WTC11 (cell line): ENCODE data around the gene GOLGA3. TPM values are rescaled to one million over a fixed set of nuclear protein-coding genes. Genes with fewer than 3 reads are reported as not detected.

Experiments
- ATAC-seq: fragments of 200-7000 bp; cut with Tn5 transposase; 2 replicates; pipeline ENCODE4 v1.10.0; 2021; ENCODE audit warnings: mild to moderate bottlenecking, moderate library complexity
- CTCF ChIA-PET: fragments of 300-600 bp; sonication (Branson Sonifier 250); formaldehyde crosslinking; loops from one replicate; lab custom pipeline; 2021; ENCODE audit warnings: antibody characterized with exemption; lab: Charles Lee
- POLR2A ChIA-PET: fragments of 350-600 bp; sonication (Branson Sonifier 250); formaldehyde crosslinking; loops from one replicate; lab custom pipeline; 2021; ENCODE audit warnings: antibody characterized with exemption; lab: Charles Lee
- DNase-seq: peaks from one replicate; pipeline ENCODE4 v3.0.0; 2021; ENCODE audit warnings: low spot score
- H3K27ac Mint-ChIP-seq: 2 replicates; pipeline ENCODE4 v1.8.0; 2021; ENCODE audit warnings: mixed read lengths
- H3K27me3 Mint-ChIP-seq: 2 replicates; pipeline ENCODE4 v1.8.0; 2021; ENCODE audit warnings: low read depth, mild to moderate bottlenecking, moderate library complexity, mixed read lengths
- H3K36me3 Mint-ChIP-seq: 2 replicates; pipeline ENCODE4 v1.8.0; 2021; ENCODE audit warnings: mixed read lengths
- H3K4me1 Mint-ChIP-seq: 2 replicates; pipeline ENCODE4 v1.8.0; 2022; ENCODE audit warnings: mixed read lengths
- H3K4me3 Mint-ChIP-seq: 2 replicates; pipeline ENCODE4 v1.8.0; 2021; ENCODE audit warnings: mild to moderate bottlenecking, moderate library complexity, mixed read lengths
- H3K9me3 Mint-ChIP-seq: 2 replicates; pipeline ENCODE4 v1.8.0; 2021; ENCODE audit warnings: mixed read lengths
- ATF1 ChIP-seq: sonication (generic); formaldehyde crosslinking; IDR thresholded peaks from 2 replicates; pipeline ENCODE4 v1.8.1; 2023; ENCODE audit warnings: mild to moderate bottlenecking, moderate library complexity, missing genetic modification reagents
- ATF3 ChIP-seq: sonication (generic); formaldehyde crosslinking; conservative IDR thresholded peaks from 2 replicates; pipeline ENCODE4 v1.8.1; 2022; ENCODE audit warnings: mild to moderate bottlenecking, missing genetic modification reagents
- CTCF ChIP-seq: fragments of 200-600 bp; IDR thresholded peaks from 2 replicates; pipeline ENCODE4 v1.8.0; 2022; ENCODE audit warnings: antibody characterized with exemption
- E2F4 ChIP-seq: sonication (generic); formaldehyde crosslinking; IDR thresholded peaks from 2 replicates; pipeline ENCODE4 v1.8.1; 2022; ENCODE audit warnings: low read depth, mild to moderate bottlenecking, moderate library complexity, missing genetic modification reagents, borderline replicate concordance
- GRHL2 ChIP-seq: fragments of 250-450 bp; sonication (Bioruptor Pico); IDR thresholded peaks from 2 replicates; pipeline ENCODE4 v1.8.0; 2022; ENCODE audit warnings: mild to moderate bottlenecking, moderate library complexity; ENCODE audit not compliant: insufficient replicate concordance, severe bottlenecking
- SMAD4 ChIP-seq: sonication (generic); formaldehyde crosslinking; IDR thresholded peaks from 2 replicates; pipeline ENCODE4 v1.8.0; 2022; ENCODE audit warnings: mild to moderate bottlenecking, missing genetic modification reagents
- SP1 ChIP-seq: sonication (generic); formaldehyde crosslinking; conservative IDR thresholded peaks from 2 replicates; pipeline ENCODE4 v1.8.1; 2022; ENCODE audit warnings: missing genetic modification reagents
- TCF7 ChIP-seq: sonication (generic); formaldehyde crosslinking; IDR thresholded peaks from 2 replicates; pipeline ENCODE4 v1.8.0; 2022; ENCODE audit warnings: mild to moderate bottlenecking, low read depth, missing genetic modification reagents, moderate library complexity
- ZBTB43 ChIP-seq: sonication (generic); formaldehyde crosslinking; IDR thresholded peaks from 2 replicates; pipeline ENCODE4 v1.8.1; 2023; ENCODE audit warnings: mild to moderate bottlenecking, missing genetic modification reagents
- ZNF317 ChIP-seq: sonication (generic); formaldehyde crosslinking; IDR thresholded peaks from 2 replicates; pipeline ENCODE4 v1.8.1; 2023; ENCODE audit warnings: low read depth, mild to moderate bottlenecking, moderate library complexity, missing genetic modification reagents, borderline replicate concordance
- ZNF423 ChIP-seq: fragments of 250-450 bp; sonication (Bioruptor Pico); IDR thresholded peaks from 2 replicates; pipeline ENCODE4 v2.1.2; 2022; ENCODE audit warnings: mild to moderate bottlenecking, moderate library complexity
- total RNA-seq: library from RNA; stranded (reverse); gene quantifications from 3 replicates; pipeline ENCODE4 v1.2.3, GENCODE V29; 2021
- TF ChIP-seq, protein P1 (sequence below): sonication (generic); formaldehyde crosslinking; IDR thresholded peaks from 2 replicates; pipeline ENCODE4 v1.8.1; 2023; ENCODE audit warnings: mild to moderate bottlenecking, moderate library complexity, missing genetic modification reagents
- TF ChIP-seq, protein P2 (sequence below): sonication (generic); formaldehyde crosslinking; IDR thresholded peaks from 2 replicates; pipeline ENCODE4 v1.8.1; 2022; ENCODE audit warnings: mild to moderate bottlenecking, missing genetic modification reagents, moderate library complexity, borderline replicate concordance
- TF ChIP-seq, protein P3 (sequence below): sonication (generic); formaldehyde crosslinking; IDR thresholded peaks from 2 replicates; pipeline ENCODE4 v1.8.1; 2023; ENCODE audit warnings: mild to moderate bottlenecking, missing genetic modification reagents, borderline replicate concordance
- TF ChIP-seq, protein P4 (sequence below): sonication (generic); formaldehyde crosslinking; IDR thresholded peaks from 2 replicates; pipeline ENCODE4 v1.8.0; 2022; ENCODE audit warnings: mild to moderate bottlenecking, missing genetic modification reagents

GOLGA3 gene
- total RNA-seq, 1 experiment from 2014 or later: 47.8 TPM

GRCh38 chr12:132851465-132851864 lies 22.8 kb upstream of the GOLGA3 start:
- H3K4me1 Mint-ChIP-seq: peaks cover 22% of the 10 kb centered on the region
- ChIA-PET POLR2A (no interaction called here), CTCF (no interaction called here)
- TF ChIP-seq ZBTB43 (no peak), TCF7 (no peak), ZNF317 (no peak), ATF1 (CRISPR knock-in tag) (no peak), SP1 (CRISPR knock-in tag) (no peak), ATF3 (CRISPR knock-in tag) (no peak), ZNF423 (CRISPR knock-in tag) (no peak), CTCF (no peak), GRHL2 (CRISPR knock-in tag) (no peak), E2F4 (CRISPR knock-in tag) (no peak), SMAD4 (no peak)
- TF ChIP-seq, protein P1, sequence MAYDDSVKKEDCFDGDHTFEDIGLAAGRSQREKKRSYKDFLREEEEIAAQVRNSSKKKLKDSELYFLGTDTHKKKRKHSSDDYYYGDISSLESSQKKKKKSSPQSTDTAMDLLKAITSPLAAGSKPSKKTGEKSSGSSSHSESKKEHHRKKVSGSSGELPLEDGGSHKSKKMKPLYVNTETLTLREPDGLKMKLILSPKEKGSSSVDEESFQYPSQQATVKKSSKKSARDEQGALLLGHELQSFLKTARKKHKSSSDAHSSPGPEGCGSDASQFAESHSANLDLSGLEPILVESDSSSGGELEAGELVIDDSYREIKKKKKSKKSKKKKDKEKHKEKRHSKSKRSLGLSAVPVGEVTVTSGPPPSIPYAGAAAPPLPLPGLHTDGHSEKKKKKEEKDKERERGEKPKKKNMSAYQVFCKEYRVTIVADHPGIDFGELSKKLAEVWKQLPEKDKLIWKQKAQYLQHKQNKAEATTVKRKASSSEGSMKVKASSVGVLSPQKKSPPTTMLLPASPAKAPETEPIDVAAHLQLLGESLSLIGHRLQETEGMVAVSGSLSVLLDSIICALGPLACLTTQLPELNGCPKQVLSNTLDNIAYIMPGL (CRISPR knock-in tag): no peak
- TF ChIP-seq, protein P2, sequence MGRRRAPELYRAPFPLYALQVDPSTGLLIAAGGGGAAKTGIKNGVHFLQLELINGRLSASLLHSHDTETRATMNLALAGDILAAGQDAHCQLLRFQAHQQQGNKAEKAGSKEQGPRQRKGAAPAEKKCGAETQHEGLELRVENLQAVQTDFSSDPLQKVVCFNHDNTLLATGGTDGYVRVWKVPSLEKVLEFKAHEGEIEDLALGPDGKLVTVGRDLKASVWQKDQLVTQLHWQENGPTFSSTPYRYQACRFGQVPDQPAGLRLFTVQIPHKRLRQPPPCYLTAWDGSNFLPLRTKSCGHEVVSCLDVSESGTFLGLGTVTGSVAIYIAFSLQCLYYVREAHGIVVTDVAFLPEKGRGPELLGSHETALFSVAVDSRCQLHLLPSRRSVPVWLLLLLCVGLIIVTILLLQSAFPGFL (CRISPR knock-in tag): no peak
- TF ChIP-seq, protein P3, sequence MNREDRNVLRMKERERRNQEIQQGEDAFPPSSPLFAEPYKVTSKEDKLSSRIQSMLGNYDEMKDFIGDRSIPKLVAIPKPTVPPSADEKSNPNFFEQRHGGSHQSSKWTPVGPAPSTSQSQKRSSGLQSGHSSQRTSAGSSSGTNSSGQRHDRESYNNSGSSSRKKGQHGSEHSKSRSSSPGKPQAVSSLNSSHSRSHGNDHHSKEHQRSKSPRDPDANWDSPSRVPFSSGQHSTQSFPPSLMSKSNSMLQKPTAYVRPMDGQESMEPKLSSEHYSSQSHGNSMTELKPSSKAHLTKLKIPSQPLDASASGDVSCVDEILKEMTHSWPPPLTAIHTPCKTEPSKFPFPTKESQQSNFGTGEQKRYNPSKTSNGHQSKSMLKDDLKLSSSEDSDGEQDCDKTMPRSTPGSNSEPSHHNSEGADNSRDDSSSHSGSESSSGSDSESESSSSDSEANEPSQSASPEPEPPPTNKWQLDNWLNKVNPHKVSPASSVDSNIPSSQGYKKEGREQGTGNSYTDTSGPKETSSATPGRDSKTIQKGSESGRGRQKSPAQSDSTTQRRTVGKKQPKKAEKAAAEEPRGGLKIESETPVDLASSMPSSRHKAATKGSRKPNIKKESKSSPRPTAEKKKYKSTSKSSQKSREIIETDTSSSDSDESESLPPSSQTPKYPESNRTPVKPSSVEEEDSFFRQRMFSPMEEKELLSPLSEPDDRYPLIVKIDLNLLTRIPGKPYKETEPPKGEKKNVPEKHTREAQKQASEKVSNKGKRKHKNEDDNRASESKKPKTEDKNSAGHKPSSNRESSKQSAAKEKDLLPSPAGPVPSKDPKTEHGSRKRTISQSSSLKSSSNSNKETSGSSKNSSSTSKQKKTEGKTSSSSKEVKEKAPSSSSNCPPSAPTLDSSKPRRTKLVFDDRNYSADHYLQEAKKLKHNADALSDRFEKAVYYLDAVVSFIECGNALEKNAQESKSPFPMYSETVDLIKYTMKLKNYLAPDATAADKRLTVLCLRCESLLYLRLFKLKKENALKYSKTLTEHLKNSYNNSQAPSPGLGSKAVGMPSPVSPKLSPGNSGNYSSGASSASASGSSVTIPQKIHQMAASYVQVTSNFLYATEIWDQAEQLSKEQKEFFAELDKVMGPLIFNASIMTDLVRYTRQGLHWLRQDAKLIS (CRISPR knock-in tag): no peak
- TF ChIP-seq, protein P4, sequence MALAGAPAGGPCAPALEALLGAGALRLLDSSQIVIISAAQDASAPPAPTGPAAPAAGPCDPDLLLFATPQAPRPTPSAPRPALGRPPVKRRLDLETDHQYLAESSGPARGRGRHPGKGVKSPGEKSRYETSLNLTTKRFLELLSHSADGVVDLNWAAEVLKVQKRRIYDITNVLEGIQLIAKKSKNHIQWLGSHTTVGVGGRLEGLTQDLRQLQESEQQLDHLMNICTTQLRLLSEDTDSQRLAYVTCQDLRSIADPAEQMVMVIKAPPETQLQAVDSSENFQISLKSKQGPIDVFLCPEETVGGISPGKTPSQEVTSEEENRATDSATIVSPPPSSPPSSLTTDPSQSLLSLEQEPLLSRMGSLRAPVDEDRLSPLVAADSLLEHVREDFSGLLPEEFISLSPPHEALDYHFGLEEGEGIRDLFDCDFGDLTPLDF: no peak
- no peak overlapping the region; the same call in none of the 2 replicates for H3K27ac Mint-ChIP-seq
- H3K9me3 Mint-ChIP-seq: no peaks in the 10 kb centered on the region
- H3K27me3 Mint-ChIP-seq: no peaks in the 10 kb centered on the region
- no peak overlapping the region for H3K4me3 Mint-ChIP-seq
- ATAC-seq (no peak), DNase-seq (no peak)
- H3K36me3 Mint-ChIP-seq: peaks cover 45% of the 10 kb centered on the region
